CD14-positive monocyte (primary cell): ENCODE results near the gene LSM11. TPM values are rescaled to one million over a fixed set of nuclear protein-coding genes. Genes with fewer than 3 reads are reported as not detected.

Experiments used
- DNase-seq, 3 donors: peaks; one replicate each; pipeline ENCODE4 v3.0.0-alpha.2; 2011 to 2022
- H2AFZ ChIP-seq: 2 replicates; pipeline ENCODE4 v1.6.0; 2012; ENCODE audit warnings: mild to moderate bottlenecking, low read depth, low read length, inconsistent platforms; ENCODE audit not compliant: insufficient read depth, poor library complexity, severe bottlenecking
- H3K27ac ChIP-seq, 2 donors: 1 replicate in 1 of 2; 2 replicates in 1 of 2; pipeline ENCODE4 v1.5.1; 2012 to 2013; ENCODE audit warnings: low read length in 2 of 2, control low read depth in 1 of 2, inconsistent platforms in 1 of 2, low read depth in 1 of 2, mild to moderate bottlenecking in 1 of 2
- H3K27me3 ChIP-seq, 2 donors: one replicate each; pipeline versions ENCODE4 v1.6.0 to v1.6.1; 2011 to 2013; ENCODE audit warnings: low read length in 2 of 2; ENCODE audit not compliant: control insufficient read depth in 2 of 2, insufficient read depth in 2 of 2
- H3K36me3 ChIP-seq, 2 donors: replicated peaks in 1 of 2; 1 replicate in 1 of 2; 2 replicates in 1 of 2; pipeline versions ENCODE4 v1.5.1 to v1.6.1; 2012 to 2013; ENCODE audit warnings: low read length in 2 of 2, control low read depth in 1 of 2, inconsistent platforms in 1 of 2, mild to moderate bottlenecking in 1 of 2; ENCODE audit not compliant: insufficient read depth in 2 of 2, control insufficient read depth in 1 of 2
- H3K4me1 ChIP-seq, 2 donors: 1 replicate in 1 of 2; 2 replicates in 1 of 2; pipeline versions ENCODE4 v1.5.1 to v1.6.1; 2012 to 2013; ENCODE audit warnings: low read length in 2 of 2, control low read depth in 1 of 2, inconsistent platforms in 1 of 2, mild to moderate bottlenecking in 1 of 2, moderate library complexity in 1 of 2; ENCODE audit not compliant: insufficient read depth in 2 of 2, control insufficient read depth in 1 of 2
- H3K4me2 ChIP-seq: replicated peaks from 2 replicates; pipeline ENCODE3; 2012; ENCODE audit warnings: low read length, moderate library complexity, mild to moderate bottlenecking; ENCODE audit not compliant: poor library complexity, severe bottlenecking; ENCODE audit errors: extremely low read depth
- H3K4me3 ChIP-seq, 3 experiments: fragments of 200-600 bp in 1 of 3; sonication (generic) in 1 of 3; replicated peaks in 1 of 3; 1 replicate in 2 of 3; 2 replicates in 1 of 3; pipeline ENCODE4 v1.5.1; 2011 to 2013; ENCODE audit warnings: low read length in 3 of 3, mild to moderate bottlenecking in 3 of 3, control low read depth in 2 of 3, low read depth in 2 of 3, inconsistent platforms in 1 of 3, moderate library complexity in 1 of 3
- H3K79me2 ChIP-seq: 2 replicates; pipeline ENCODE4 v1.6.0; 2012; ENCODE audit warnings: mild to moderate bottlenecking, control low read depth, inconsistent platforms, low read length, moderate library complexity; ENCODE audit not compliant: insufficient read depth
- H3K9ac ChIP-seq: 2 replicates; pipeline ENCODE4 v1.6.0; 2017; ENCODE audit warnings: low read length, mild to moderate bottlenecking; ENCODE audit not compliant: insufficient read depth, poor library complexity, severe bottlenecking
- H3K9me3 ChIP-seq, 2 donors: replicated peaks in 1 of 2; 1 replicate in 1 of 2; 2 replicates in 1 of 2; pipeline versions ENCODE4 v1.5.1 to v1.6.1; 2012 to 2013; ENCODE audit warnings: low read length in 2 of 2, control low read depth in 1 of 2; ENCODE audit not compliant: control insufficient read depth in 1 of 2, insufficient read depth in 1 of 2
- H4K20me1 ChIP-seq: 2 replicates; pipeline ENCODE4 v1.6.0; 2012; ENCODE audit warnings: mild to moderate bottlenecking, low read length, control low read depth, moderate library complexity; ENCODE audit not compliant: insufficient read depth
- H3K27ac Mint-ChIP-seq, 7 donors: one replicate each; pipeline ENCODE4 v1.8.0; 2020; ENCODE audit warnings: mild to moderate bottlenecking in 7 of 7, mixed read lengths in 7 of 7, moderate library complexity in 6 of 7, inconsistent platforms in 2 of 7
- H3K27me3 Mint-ChIP-seq, 3 donors: one replicate each; pipeline ENCODE4 v1.8.0; 2021 to 2022; ENCODE audit warnings: low read depth in 3 of 3, mild to moderate bottlenecking in 3 of 3, mixed read lengths in 3 of 3, moderate library complexity in 3 of 3, inconsistent platforms in 1 of 3
- H3K36me3 Mint-ChIP-seq, 2 donors: one replicate each; pipeline ENCODE4 v1.8.0; 2020; ENCODE audit warnings: mixed read lengths in 2 of 2, inconsistent platforms in 1 of 2, mild to moderate bottlenecking in 1 of 2
- H3K4me1 Mint-ChIP-seq: one replicate; pipeline ENCODE4 v1.8.0; 2020; ENCODE audit warnings: mild to moderate bottlenecking, mixed read lengths
- H3K4me3 Mint-ChIP-seq, 2 donors: one replicate each; pipeline ENCODE4 v1.8.0; 2020; ENCODE audit warnings: mild to moderate bottlenecking in 2 of 2, mixed read lengths in 2 of 2, moderate library complexity in 1 of 2
- H3K9me3 Mint-ChIP-seq, 7 donors: one replicate each; pipeline ENCODE4 v1.8.0; 2020 to 2022; ENCODE audit warnings: mixed read lengths in 7 of 7, mild to moderate bottlenecking in 6 of 7, moderate library complexity in 6 of 7, inconsistent platforms in 2 of 7
- WGBS: methylation state at CpG from one replicate; pipeline ENCODE4 v1.1.5; 2013; ENCODE audit warnings: missing lambda C conversion rate; ENCODE audit not compliant: insufficient coverage; 5-methylcytosine and 5-hydroxymethylcytosine counted together
- intact Hi-C, 2 donors: fragments of 100-400 bp; cut with micrococcal nuclease; formaldehyde crosslinking; loops; one replicate each; pipeline versions ENCODE4 v1.15.0 to v1.15.1; 2023
- polyA plus RNA-seq, 3 donors: library from polyadenylated mRNA; depleted of rRNA in 1 of 3; unstranded in 2 of 3; stranded (reverse) in 1 of 3; fragments of 300-500 nt in 2 of 3; fragments of >200 nt in 1 of 3; fragmentation: Illumina TruSeq in 2 of 3; gene quantifications; 1 replicate in 2 of 3; 2 replicates in 1 of 3; pipeline ENCODE4 v1.2.3, GENCODE V29; 2012 to 2021
- TF ChIP-seq, protein P1 (sequence below): fragments of 200-600 bp; IDR thresholded peaks from one replicate; pipeline ENCODE4 v1.8.0; 2022; ENCODE audit warnings: antibody characterized with exemption, mild to moderate bottlenecking

The LSM11 gene
- polyA plus RNA-seq, 3 donors: 0.28 to 1.3 (median 0.41) TPM

DNA sequence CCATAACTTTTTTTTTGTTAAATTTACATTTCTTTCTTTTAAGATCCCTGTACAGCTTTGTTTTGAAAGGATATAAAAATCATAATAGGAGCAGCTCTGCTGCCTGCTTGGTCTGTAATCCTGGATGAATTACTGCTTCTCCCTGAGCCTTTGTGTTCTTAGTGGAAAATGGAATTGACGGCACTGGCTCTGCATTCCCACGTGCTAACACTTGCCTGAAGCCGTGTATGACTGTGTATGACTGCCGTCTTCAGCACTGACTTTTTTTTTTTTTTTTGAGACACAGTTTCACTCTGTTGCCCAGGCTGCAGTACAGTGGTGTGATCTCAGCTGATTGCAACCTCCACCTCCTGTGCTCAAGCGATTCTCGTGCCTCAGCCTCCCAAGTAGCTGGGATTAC lies 7.5 kb upstream of the LSM11 start:
- Mint-ChIP-seq H3K36me3 (peaks cover 59 to 69% of the 10 kb centered on the region in 2 donors), H3K27ac (peak overlapping the region in 1 of 7 donors; percentile 44)

DNA sequence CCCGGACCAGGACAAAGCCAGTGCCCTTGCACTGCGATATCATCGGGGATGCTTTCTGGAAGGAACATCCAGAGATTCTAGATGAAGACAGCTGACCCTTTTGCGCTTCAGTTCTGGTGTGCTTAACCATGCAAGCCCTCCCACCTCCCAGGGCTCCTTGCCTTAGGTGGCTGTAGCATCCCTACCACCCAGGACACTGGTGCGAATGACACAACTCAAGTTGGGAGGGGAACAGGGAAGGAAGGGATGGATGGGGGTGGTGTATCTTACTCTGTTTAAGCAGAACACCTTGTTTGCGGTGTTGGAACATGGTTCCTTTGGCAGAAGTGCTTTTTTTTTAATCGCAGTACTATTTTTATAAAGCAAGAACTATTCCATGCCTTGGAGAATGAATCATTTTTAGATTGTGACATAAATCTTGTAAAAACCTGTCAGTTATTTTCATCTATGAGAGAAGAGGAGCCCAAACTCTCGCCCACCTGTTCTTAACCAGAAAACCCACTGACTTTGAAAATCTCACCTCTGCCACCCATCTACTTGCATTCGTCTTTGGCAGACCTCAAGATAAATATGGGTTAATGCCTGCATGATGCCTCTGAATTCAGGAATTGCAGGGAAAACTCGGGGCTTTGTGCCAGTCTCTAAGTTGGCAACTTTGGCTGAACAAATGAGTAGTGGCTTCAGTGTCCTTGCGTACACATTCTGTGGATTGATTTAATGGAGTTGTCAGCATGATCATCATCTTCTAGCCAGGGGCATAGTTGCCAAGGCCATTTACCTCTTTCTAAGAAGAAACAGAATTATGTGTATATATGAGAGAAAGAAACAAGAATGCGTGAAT lies 3.9 kb upstream of the LSM11 start:
- Histone ChIP-seq H3K36me3 (peaks cover 20 to 55% of the 10 kb centered on the region in 2 donors), H3K4me3 (no peak overlapping the region), H3K4me1 (peaks cover 10 to 14% of the 10 kb centered on the region in 2 donors), H2AFZ (no peak overlapping the region), H4K20me1 (no peaks in the 10 kb centered on the region), H3K4me2 (no peak overlapping the region), H3K27me3 (no peaks in the 10 kb centered on the region), H3K9ac (no peak overlapping the region), H3K79me2 (no peaks in the 10 kb centered on the region), H3K9me3 (no peaks in the 10 kb centered on the region), H3K27ac (no peak overlapping the region)
- peaks cover 0 to 2% (median 0%) of the 10 kb centered on the region in 7 donors for H3K9me3 Mint-ChIP-seq
- intact Hi-C loops: loop anchor here (5.0 to 10.0 kb wide), 5 partner anchors 72 to 415 kb away; partner anchors contain the start of gene CLINT1 (in 1 of the 2)
- peaks cover 40 to 48% of the 10 kb centered on the region in 2 donors for H3K36me3 Mint-ChIP-seq
- H3K27ac Mint-ChIP-seq: peak overlapping the region in 1 of 7 donors; percentile 5
- no peak overlapping the region for H3K4me3 Mint-ChIP-seq
- 87% methylated on average over 5 of the region's 12 CpGs for WGBS
- TF ChIP-seq, protein P1, sequence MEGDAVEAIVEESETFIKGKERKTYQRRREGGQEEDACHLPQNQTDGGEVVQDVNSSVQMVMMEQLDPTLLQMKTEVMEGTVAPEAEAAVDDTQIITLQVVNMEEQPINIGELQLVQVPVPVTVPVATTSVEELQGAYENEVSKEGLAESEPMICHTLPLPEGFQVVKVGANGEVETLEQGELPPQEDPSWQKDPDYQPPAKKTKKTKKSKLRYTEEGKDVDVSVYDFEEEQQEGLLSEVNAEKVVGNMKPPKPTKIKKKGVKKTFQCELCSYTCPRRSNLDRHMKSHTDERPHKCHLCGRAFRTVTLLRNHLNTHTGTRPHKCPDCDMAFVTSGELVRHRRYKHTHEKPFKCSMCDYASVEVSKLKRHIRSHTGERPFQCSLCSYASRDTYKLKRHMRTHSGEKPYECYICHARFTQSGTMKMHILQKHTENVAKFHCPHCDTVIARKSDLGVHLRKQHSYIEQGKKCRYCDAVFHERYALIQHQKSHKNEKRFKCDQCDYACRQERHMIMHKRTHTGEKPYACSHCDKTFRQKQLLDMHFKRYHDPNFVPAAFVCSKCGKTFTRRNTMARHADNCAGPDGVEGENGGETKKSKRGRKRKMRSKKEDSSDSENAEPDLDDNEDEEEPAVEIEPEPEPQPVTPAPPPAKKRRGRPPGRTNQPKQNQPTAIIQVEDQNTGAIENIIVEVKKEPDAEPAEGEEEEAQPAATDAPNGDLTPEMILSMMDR: no peak
- H3K27me3 Mint-ChIP-seq: peaks cover 4 to 6% (median 4%) of the 10 kb centered on the region in 3 donors
- no peak for DNase-seq
- H3K4me1 Mint-ChIP-seq: peaks cover 11% of the 10 kb centered on the region

More for the DNA sequence above, 7.5 kb upstream of the LSM11 start:
- Histone ChIP-seq H4K20me1 (no peaks in the 10 kb centered on the region), H3K4me2 (no peak overlapping the region), H3K9ac (no peak overlapping the region), H3K36me3 (peaks cover 28 to 73% of the 10 kb centered on the region in 2 donors), H3K79me2 (no peaks in the 10 kb centered on the region), H3K27ac (no peak overlapping the region), H3K4me3 (no peak overlapping the region), H3K9me3 (no peaks in the 10 kb centered on the region), H2AFZ (no peak overlapping the region), H3K4me1 (peaks cover 6% of the 10 kb centered on the region in 2 donors), H3K27me3 (no peaks in the 10 kb centered on the region)
- DNase-seq: no peak
- Mint-ChIP-seq H3K4me3 (no peak overlapping the region), H3K27me3 (peaks cover 0 to 2% (median 0%) of the 10 kb centered on the region in 3 donors), H3K9me3 (no peaks in the 10 kb centered on the region), H3K4me1 (peaks cover 5% of the 10 kb centered on the region)
- 100% methylated on average over 3 of the region's 6 CpGs for WGBS
- intact Hi-C loops: no loop called here
- TF ChIP-seq, protein P1: no peak
